ENCODE results near the gene NCEH1.

DNA sequence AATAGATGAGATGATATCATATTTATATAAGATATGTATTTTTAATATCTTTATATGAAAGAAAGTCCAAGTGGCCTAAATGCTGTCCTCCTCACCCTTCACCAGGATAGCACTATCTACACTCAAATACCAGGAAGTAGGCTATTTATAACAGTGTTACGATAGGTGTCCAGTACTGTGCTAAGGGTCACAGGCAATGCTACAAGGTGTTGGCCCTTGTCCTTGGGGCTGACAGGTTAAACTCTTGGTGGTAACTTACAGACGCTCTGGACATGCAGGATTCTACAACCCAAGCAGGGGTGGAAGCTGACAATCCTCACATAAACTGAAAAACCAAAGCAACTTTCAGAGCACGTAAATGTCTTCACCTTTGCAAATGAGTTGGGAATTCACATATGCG is 22.3 kb downstream of the NCEH1 start:
- no peak for TF ChIP-seq CTCF (IDR thresholded peaks at IDR 0.05; ENCODE audit: low read depth, low read length)
- TF ChIP-seq POLR2A (IDR thresholded peaks at IDR 0.05; ENCODE audit: extremely low read depth, insufficient read length): no peak
- TF ChIP-seq, protein P1, sequence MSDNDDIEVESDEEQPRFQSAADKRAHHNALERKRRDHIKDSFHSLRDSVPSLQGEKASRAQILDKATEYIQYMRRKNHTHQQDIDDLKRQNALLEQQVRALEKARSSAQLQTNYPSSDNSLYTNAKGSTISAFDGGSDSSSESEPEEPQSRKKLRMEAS (IDR thresholded peaks at IDR 0.05; ENCODE audit: low read depth, low read length): no peak
